Activated CD4-positive, alpha-beta T cell treated with anti-CD3 and anti-CD28 coated beads, Interleukin-2, amount 10 ng/mL, durations not matched to agents 24 days and 14 days (primary cell): Measurements from ENCODE around the gene RBMS3. TPM values are rescaled to one million over a fixed set of nuclear protein-coding genes. Genes with fewer than 3 reads are reported as not detected.
"Not testable (repeated sequence)": the region's sequence is repeated elsewhere in the genome, so short reads cannot be mapped to it uniquely, and the experiment has no call there.

Source experiments
- DNase-seq: peaks from one replicate; pipeline ENCODE4 v3.0.0; 2022
- H3K27ac Mint-ChIP-seq: one replicate; pipeline ENCODE4 v1.8.0; 2022; ENCODE audit warnings: mild to moderate bottlenecking, mixed read lengths
- H3K27me3 Mint-ChIP-seq: one replicate; pipeline ENCODE4 v1.8.0; 2022; ENCODE audit warnings: mixed read lengths
- H3K36me3 Mint-ChIP-seq: one replicate; pipeline ENCODE4 v1.8.0; 2022; ENCODE audit warnings: low read depth, mild to moderate bottlenecking, mixed read lengths
- H3K4me1 Mint-ChIP-seq: one replicate; pipeline ENCODE4 v1.8.0; 2021; ENCODE audit warnings: mixed read lengths
- H3K4me3 Mint-ChIP-seq: one replicate; pipeline ENCODE4 v1.8.0; 2022; ENCODE audit warnings: mild to moderate bottlenecking, moderate library complexity, mixed read lengths
- H3K9me3 Mint-ChIP-seq: one replicate; pipeline ENCODE4 v1.8.0; 2021; ENCODE audit warnings: mixed read lengths
- intact Hi-C: fragments of 100-400 bp; cut with micrococcal nuclease; formaldehyde crosslinking; loops from one replicate; pipeline ENCODE4 v1.15.1; 2023
- total RNA-seq: library from RNA; stranded (reverse); gene quantifications from 2 replicates; pipeline ENCODE4 v1.2.3, GENCODE V29; 2022

RBMS3 gene
- total RNA-seq, 1 donor from 2014 or later: 4.3 TPM

- Mint-ChIP-seq H3K36me3 (no peaks in the 10 kb centered on the region), H3K27me3 (no peaks in the 10 kb centered on the region), H3K4me1 (no peaks in the 10 kb centered on the region), H3K9me3 (no peaks in the 10 kb centered on the region), H3K27ac (no peak overlapping the region), H3K4me3 (no peak overlapping the region)
- intact Hi-C loops: no loop called here
- no peak for DNase-seq
These were observed 222.4 kb downstream of the RBMS3 start for GRCh38 chr3:29503314-29503713.

GRCh38 chr3:29503958-29504357 is 223.1 kb downstream of the RBMS3 start:
- no peaks in the 10 kb centered on the region for H3K4me1 Mint-ChIP-seq
- intact Hi-C loops: no loop called here
- no peak overlapping the region for H3K4me3 Mint-ChIP-seq
- DNase-seq: no peak
- no peaks in the 10 kb centered on the region for H3K9me3 Mint-ChIP-seq
- H3K27ac Mint-ChIP-seq: no peak overlapping the region
- H3K27me3 Mint-ChIP-seq: no peaks in the 10 kb centered on the region
- no peaks in the 10 kb centered on the region for H3K36me3 Mint-ChIP-seq

- H3K27me3 Mint-ChIP-seq: no peaks in the 10 kb centered on the region
- H3K4me3 Mint-ChIP-seq: no peak overlapping the region
- H3K36me3 Mint-ChIP-seq: no peaks in the 10 kb centered on the region
- peaks cover 3% of the 10 kb centered on the region for H3K9me3 Mint-ChIP-seq
- intact Hi-C loops: no loop called here
- DNase-seq: no peak
- no peaks in the 10 kb centered on the region for H3K4me1 Mint-ChIP-seq
- H3K27ac Mint-ChIP-seq: no peak overlapping the region
These were observed 225.6 kb downstream of the RBMS3 start for GRCh38 chr3:29506502-29506901.

GRCh38 chr3:29511701-29512100 is 230.8 kb downstream of the RBMS3 start:
- H3K9me3 Mint-ChIP-seq: peaks cover 3% of the 10 kb centered on the region
- no peak overlapping the region for H3K27ac Mint-ChIP-seq
- no peaks in the 10 kb centered on the region for H3K27me3 Mint-ChIP-seq
- H3K36me3 Mint-ChIP-seq: no peaks in the 10 kb centered on the region
- peaks cover 5% of the 10 kb centered on the region for H3K4me1 Mint-ChIP-seq
- intact Hi-C loops: no loop called here
- DNase-seq: no peak
- no peak overlapping the region for H3K4me3 Mint-ChIP-seq

GRCh38 chr3:29512641-29513040 is 231.8 kb downstream of the RBMS3 start:
- Mint-ChIP-seq H3K27me3 (no peaks in the 10 kb centered on the region), H3K27ac (no peak overlapping the region), H3K4me3 (no peak overlapping the region), H3K4me1 (peaks cover 5% of the 10 kb centered on the region), H3K9me3 (peaks cover 3% of the 10 kb centered on the region), H3K36me3 (no peaks in the 10 kb centered on the region)
- DNase-seq: no peak
- intact Hi-C loops: no loop called here

GRCh38 chr3:29513236-29513635 is 232.4 kb downstream of the RBMS3 start:
- Mint-ChIP-seq H3K27ac (no peak overlapping the region), H3K27me3 (no peaks in the 10 kb centered on the region), H3K9me3 (peaks cover 3% of the 10 kb centered on the region), H3K36me3 (no peaks in the 10 kb centered on the region), H3K4me1 (peaks cover 5% of the 10 kb centered on the region), H3K4me3 (no peak overlapping the region)
- no peak for DNase-seq
- intact Hi-C loops: no loop called here

- Mint-ChIP-seq H3K27ac (no peak overlapping the region), H3K9me3 (peaks cover 3% of the 10 kb centered on the region), H3K4me1 (peaks cover 5% of the 10 kb centered on the region), H3K4me3 (no peak overlapping the region), H3K36me3 (no peaks in the 10 kb centered on the region), H3K27me3 (no peaks in the 10 kb centered on the region)
- no peak for DNase-seq
- intact Hi-C loops: no loop called here
These were observed 233.3 kb downstream of the RBMS3 start for GRCh38 chr3:29514170-29514569.

GRCh38 chr3:29514912-29515311 is 234.0 kb downstream of the RBMS3 start:
- Mint-ChIP-seq H3K27ac (no peak overlapping the region), H3K36me3 (no peaks in the 10 kb centered on the region), H3K9me3 (peaks cover 3% of the 10 kb centered on the region), H3K27me3 (no peaks in the 10 kb centered on the region), H3K4me3 (no peak overlapping the region), H3K4me1 (peaks cover 5% of the 10 kb centered on the region)
- DNase-seq: no peak
- intact Hi-C loops: no loop called here

- Mint-ChIP-seq H3K4me3 (no peak overlapping the region), H3K9me3 (no peaks in the 10 kb centered on the region), H3K4me1 (peaks cover 5% of the 10 kb centered on the region), H3K27ac (no peak overlapping the region), H3K27me3 (no peaks in the 10 kb centered on the region), H3K36me3 (no peaks in the 10 kb centered on the region)
- no peak for DNase-seq
- intact Hi-C loops: no loop called here
These were observed 234.6 kb downstream of the RBMS3 start for GRCh38 chr3:29515451-29515850.

- no peak for DNase-seq
- Mint-ChIP-seq H3K27ac (no peak overlapping the region), H3K36me3 (no peaks in the 10 kb centered on the region), H3K9me3 (no peaks in the 10 kb centered on the region), H3K4me1 (peaks cover 5% of the 10 kb centered on the region), H3K4me3 (no peak overlapping the region), H3K27me3 (no peaks in the 10 kb centered on the region)
- intact Hi-C loops: no loop called here
These were observed 235.3 kb downstream of the RBMS3 start for GRCh38 chr3:29516164-29516563.

GRCh38 chr3:29520764-29521163 is 239.9 kb downstream of the RBMS3 start:
- Mint-ChIP-seq H3K9me3 (no peaks in the 10 kb centered on the region), H3K27ac (no peak overlapping the region), H3K4me1 (no peaks in the 10 kb centered on the region), H3K36me3 (no peaks in the 10 kb centered on the region), H3K4me3 (no peak overlapping the region), H3K27me3 (no peaks in the 10 kb centered on the region)
- intact Hi-C loops: no loop called here
- no peak for DNase-seq

GRCh38 chr3:29521293-29521692 is 240.4 kb downstream of the RBMS3 start:
- Mint-ChIP-seq H3K36me3 (no peaks in the 10 kb centered on the region), H3K4me3 (no peak overlapping the region), H3K27me3 (no peaks in the 10 kb centered on the region), H3K4me1 (no peaks in the 10 kb centered on the region), H3K27ac (no peak overlapping the region), H3K9me3 (no peaks in the 10 kb centered on the region)
- no peak for DNase-seq
- intact Hi-C loops: no loop called here

- Mint-ChIP-seq H3K27ac (no peak overlapping the region), H3K27me3 (no peaks in the 10 kb centered on the region), H3K9me3 (no peaks in the 10 kb centered on the region), H3K4me1 (no peaks in the 10 kb centered on the region), H3K36me3 (no peaks in the 10 kb centered on the region), H3K4me3 (no peak overlapping the region)
- intact Hi-C loops: no loop called here
- no peak for DNase-seq
These were observed 240.9 kb downstream of the RBMS3 start for GRCh38 chr3:29521751-29522150.

- H3K9me3 Mint-ChIP-seq, H3K4me1 Mint-ChIP-seq, intact Hi-C loops, H3K27ac Mint-ChIP-seq, DNase-seq, H3K36me3 Mint-ChIP-seq, H3K4me3 Mint-ChIP-seq, H3K27me3 Mint-ChIP-seq: not testable (repeated sequence)
These were observed 243.6 kb downstream of the RBMS3 start for GRCh38 chr3:29524433-29524832.

GRCh38 chr3:29525254-29525881 is 244.5 kb downstream of the RBMS3 start:
- Mint-ChIP-seq H3K9me3 (no peaks in the 10 kb centered on the region), H3K4me1 (no peaks in the 10 kb centered on the region), H3K4me3 (no peak overlapping the region), H3K27ac (no peak overlapping the region), H3K27me3 (no peaks in the 10 kb centered on the region), H3K36me3 (no peaks in the 10 kb centered on the region)
- intact Hi-C loops: no loop called here
- DNase-seq: no peak
